NOMO-1 treated with dmso at 0.1 percent for 144 hours (cell line): ENCODE results near the gene GHDC.
"Not testable (repeated sequence)": the region's sequence is repeated elsewhere in the genome, so short reads cannot be mapped to it uniquely, and the experiment has no call there.

ENCODE experiments used
- DNase-seq: peaks from one replicate; lab custom pipeline; 2025; ENCODE audit not compliant: unreplicated experiment; lab: John Stamatoyannopoulos, UW

The GHDC gene

GRCh38 chr17:42202696-42203095 is 8.4 kb upstream of the GHDC start:
- DNase-seq = no peak

- DNase-seq = no peak
These were observed 7.9 kb upstream of the GHDC start for GRCh38 chr17:42202159-42202558.

GRCh38 chr17:42201458-42201772 is 7.1 kb upstream of the GHDC start:
- no peak for DNase-seq

GRCh38 chr17:42200706-42201457 is 6.6 kb upstream of the GHDC start:
- no peak for DNase-seq

- no peak for DNase-seq
These were observed 5.2 kb upstream of the GHDC start for GRCh38 chr17:42199416-42200011.

GRCh38 chr17:42198897-42199296 is 4.6 kb upstream of the GHDC start:
- peak; percentile 74 for DNase-seq

GRCh38 chr17:42197564-42198156 is 3.4 kb upstream of the GHDC start:
- DNase-seq = no peak

GRCh38 chr17:42193216-42193968 is 902 bp downstream of the GHDC start:
- no peak for DNase-seq

- no peak for DNase-seq
These were observed 1.8 kb downstream of the GHDC start for GRCh38 chr17:42192189-42193126.

GRCh38 chr17:42191275-42191608 is 3.1 kb downstream of the GHDC start:
- no peak for DNase-seq

GRCh38 chr17:42190491-42191274 is 3.6 kb downstream of the GHDC start:
- no peak for DNase-seq

- DNase-seq = no peak
These were observed 4.7 kb downstream of the GHDC start for GRCh38 chr17:42189651-42189965.

GRCh38 chr17:42188749-42189650 is 5.3 kb downstream of the GHDC start:
- peak; percentile 43 for DNase-seq

GRCh38 chr17:42187833-42188232 is 6.5 kb downstream of the GHDC start:
- no peak for DNase-seq

GRCh38 chr17:42186191-42186590 is 8.1 kb downstream of the GHDC start:
- DNase-seq = not testable (repeated sequence)

GRCh38 chr17:42185621-42185930 is 8.7 kb downstream of the GHDC start:
- DNase-seq = no peak

- DNase-seq = no peak
These were observed 9.3 kb downstream of the GHDC start, which contains the start of gene HCRT for GRCh38 chr17:42184713-42185620. Gene HCRT, minus strand, starts transcription at chr17:42185452. Its CDS starts 87 bp downstream, at chr17:42185365.
